ENCODE results near the gene IL11.

The IL11 gene

GRCh38 chr19:55386493-55386971, 16.3 kb upstream of the IL11 start:
- Histone ChIP-seq H3K27me3 (replicated peaks; ENCODE audit: control insufficient read depth, insufficient read depth, low read length) (no peaks in the 10 kb centered on the region), H3K36me3 (ENCODE audit: control insufficient read depth, insufficient read depth, low read length) (peaks cover 40% of the 10 kb centered on the region), H3K4me3 (replicated peaks; ENCODE audit: low read depth, low read length) (peak overlapping the region; percentile 90)
- no peak for DNase-seq (ENCODE audit: extremely low read depth, insufficient read length)
- no peak for TF ChIP-seq CTCF (IDR thresholded peaks at IDR 0.05; ENCODE audit: insufficient read depth, low read length, poor library complexity, severe bottlenecking)

- peak within 1 kb of the TSS; percentile 90 for H3K4me3 ChIP-seq (replicated peaks; ENCODE audit: low read depth, low read length)
- peaks cover 35% of the 10 kb centered on the region for H3K36me3 ChIP-seq (ENCODE audit: control insufficient read depth, insufficient read depth, low read length)
- DNase-seq (ENCODE audit: extremely low read depth, insufficient read length), result peak; percentile 95
- H3K27me3 ChIP-seq (replicated peaks; ENCODE audit: control insufficient read depth, insufficient read depth, low read length), result no peaks in the 10 kb centered on the region
- no peak for TF ChIP-seq CTCF (IDR thresholded peaks at IDR 0.05; ENCODE audit: insufficient read depth, low read length, poor library complexity, severe bottlenecking)
Measured at GRCh38 chr19:55385724-55386492, 15.6 kb upstream of the IL11 start, which contains the start of gene RPL28. Gene RPL28, plus strand, starts transcription at chr19:55385932. Its CDS starts 426 bp downstream, at chr19:55386358.

- peak; percentile 94 for DNase-seq (ENCODE audit: extremely low read depth, insufficient read length)
- H3K36me3 ChIP-seq (ENCODE audit: control insufficient read depth, insufficient read depth, low read length), result peaks cover 32% of the 10 kb centered on the region
- no peak for TF ChIP-seq CTCF (IDR thresholded peaks at IDR 0.05; ENCODE audit: insufficient read depth, low read length, poor library complexity, severe bottlenecking)
- no peaks in the 10 kb centered on the region for H3K27me3 ChIP-seq (replicated peaks; ENCODE audit: control insufficient read depth, insufficient read depth, low read length)
- H3K4me3 ChIP-seq (replicated peaks; ENCODE audit: low read depth, low read length), result peak overlapping the region; percentile 90
Measured at GRCh38 chr19:55384920-55385723, 14.9 kb upstream of the IL11 start.

GRCh38 chr19:55384131-55384919, 14.1 kb upstream of the IL11 start, which contains the start of gene TMEM238:
Gene TMEM238, minus strand, starts transcription at chr19:55384292. Its CDS starts 33 bp downstream, at chr19:55384259.
- Histone ChIP-seq H3K27me3 (replicated peaks; ENCODE audit: control insufficient read depth, insufficient read depth, low read length) (no peaks in the 10 kb centered on the region), H3K36me3 (ENCODE audit: control insufficient read depth, insufficient read depth, low read length) (peaks cover 26% of the 10 kb centered on the region), H3K4me3 (replicated peaks; ENCODE audit: low read depth, low read length) (peak within 1 kb of the TSS; percentile 90)
- TF ChIP-seq CTCF (IDR thresholded peaks at IDR 0.05; ENCODE audit: insufficient read depth, low read length, poor library complexity, severe bottlenecking), result no peak
- peak; percentile 71 for DNase-seq (ENCODE audit: extremely low read depth, insufficient read length)
